Measurements from ENCODE around the gene ACER2. TPM values are rescaled to one million over a fixed set of nuclear protein-coding genes. Genes with fewer than 3 reads are reported as not detected.

ACER2 gene
- total RNA-seq = 1 to 10 TPM; 2.4 to 2.6 TPM

DNA sequence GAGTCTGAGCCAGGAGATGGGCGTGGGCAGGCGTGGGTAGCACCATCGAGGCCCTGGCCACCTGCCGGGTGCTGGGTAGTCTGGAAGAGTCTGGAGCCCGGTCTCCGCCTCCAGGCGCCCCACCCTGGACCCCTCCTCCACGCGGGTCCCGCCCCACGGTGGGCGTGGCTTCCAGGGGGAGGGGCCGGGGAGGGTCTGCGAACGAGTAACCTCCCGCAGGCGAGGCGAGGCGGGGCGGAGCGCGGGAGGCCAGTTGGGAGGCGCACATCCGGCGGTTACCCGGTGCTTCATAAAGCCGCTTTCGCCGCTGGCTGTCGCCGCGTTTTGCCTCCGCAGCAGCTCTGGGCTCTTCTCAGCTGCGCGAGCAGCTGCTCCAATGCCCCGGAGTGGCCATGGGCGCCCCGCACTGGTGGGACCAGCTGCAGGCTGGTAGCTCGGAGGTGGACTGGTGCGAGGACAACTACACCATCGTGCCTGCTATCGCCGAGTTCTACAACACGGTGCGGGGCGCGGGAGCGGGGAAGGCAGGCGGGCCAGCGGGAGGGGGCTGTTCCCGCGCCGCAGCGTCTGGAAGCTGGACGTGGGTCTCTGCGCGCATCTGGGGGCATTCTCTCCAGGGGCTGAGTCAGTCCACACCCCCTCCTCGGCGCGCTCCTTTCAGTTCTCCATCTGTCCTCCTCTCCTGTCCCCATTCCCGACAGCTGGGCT lies at the start of gene ACER2:
TSS of gene ACER2 (plus strand) at position 317 of the 708 bp plus-strand sequence. CDS start at position 393, 76 bp downstream.

Other genes with a start within 250 kb of the ACER2 start
- gene DENND4C, start 178.3 kb upstream of the ACER2 start, total RNA-seq = 10 to 100 TPM; 43.0 to 44.2 TPM
- gene RPS6, start 28.8 kb upstream of the ACER2 start, total RNA-seq = 1,000 to 10,000 TPM; 3,378 to 3,445 TPM

Measured in activated naive CD4-positive, alpha-beta T cell treated with anti-CD3 and anti-CD28 coated beads, Interleukin-2, amount 10 ng/mL, durations not matched to agents 5 hours and 36 hours (primary cell).